ENCODE data around the gene METTL13.

DNA sequence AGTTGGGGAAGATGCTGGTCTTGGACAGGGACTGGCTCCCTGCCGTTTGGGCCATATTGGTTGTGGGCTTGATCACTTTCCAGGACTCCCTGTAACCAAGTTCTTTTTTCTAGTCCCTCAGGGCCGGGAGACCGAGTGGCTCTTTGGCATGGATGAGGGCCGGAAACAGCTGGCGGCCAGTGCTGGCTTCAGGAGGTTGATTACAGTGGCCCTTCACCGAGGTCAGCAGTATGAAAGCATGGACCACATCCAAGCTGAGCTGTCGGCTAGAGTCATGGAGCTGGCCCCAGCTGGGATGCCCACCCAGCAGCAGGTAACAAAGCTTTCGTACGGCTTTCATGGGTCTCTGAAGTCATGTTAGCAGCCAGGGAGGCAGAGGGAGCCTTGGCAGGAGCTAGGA, 4.3 kb downstream of the METTL13 start:
- no peak for TF ChIP-seq ELF4 (IDR thresholded peaks at IDR 0.05)
- TF ChIP-seq HDGF (IDR thresholded peaks at IDR 0.05; ENCODE audit: borderline replicate concordance), result no peak
- no peak for TF ChIP-seq FOXK2 (IDR thresholded peaks at IDR 0.05)
- TF ChIP-seq NFRKB (IDR thresholded peaks at IDR 0.05), result no peak
